ENCODE results near the gene MAP3K12. TPM values are rescaled to one million over a fixed set of nuclear protein-coding genes. Genes with fewer than 3 reads are reported as not detected.

MAP3K12 gene
- total RNA-seq, 2 donors from 2014 or later: 3.2 to 3.8 TPM

DNA sequence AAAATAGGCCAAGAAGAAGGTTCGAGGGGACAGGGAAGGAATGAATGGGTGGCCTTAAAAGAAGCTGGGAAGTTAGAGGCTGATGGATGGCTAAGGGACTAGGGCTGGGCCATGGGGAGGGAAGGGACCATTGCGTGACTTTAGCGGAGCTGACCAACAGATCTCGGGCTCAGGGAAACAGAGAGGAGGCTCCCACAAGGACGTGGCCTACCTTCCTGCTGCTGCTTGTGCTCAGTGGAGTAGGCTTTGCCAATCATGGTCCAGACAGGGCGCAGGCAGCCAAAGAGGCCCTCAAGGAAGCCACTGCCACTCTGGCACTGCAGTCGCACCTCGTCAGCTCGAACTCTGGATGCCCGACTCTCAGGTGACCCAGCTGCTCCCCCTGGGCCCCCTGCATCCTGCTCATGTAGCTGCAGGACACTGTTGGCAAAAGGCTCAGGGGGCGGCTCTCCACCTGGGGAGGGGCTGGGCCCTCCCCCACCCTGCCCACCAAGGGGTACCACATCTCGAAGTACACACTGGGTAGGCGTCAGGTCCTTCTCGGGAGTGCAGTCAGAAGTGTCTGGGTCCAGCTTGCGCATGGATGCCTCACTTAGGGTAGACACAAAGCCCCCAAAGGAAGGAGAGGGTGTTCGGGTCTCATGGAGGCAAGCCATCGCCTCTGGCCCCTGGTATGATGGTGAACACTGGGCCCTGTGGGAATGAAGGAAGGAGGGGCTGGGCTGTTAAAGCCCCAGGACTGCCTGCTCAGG is 12.3 kb downstream of the MAP3K12 start:
- intact Hi-C loops (cut with DNase I): no loop called here
- TF ChIP-seq, protein P1, sequence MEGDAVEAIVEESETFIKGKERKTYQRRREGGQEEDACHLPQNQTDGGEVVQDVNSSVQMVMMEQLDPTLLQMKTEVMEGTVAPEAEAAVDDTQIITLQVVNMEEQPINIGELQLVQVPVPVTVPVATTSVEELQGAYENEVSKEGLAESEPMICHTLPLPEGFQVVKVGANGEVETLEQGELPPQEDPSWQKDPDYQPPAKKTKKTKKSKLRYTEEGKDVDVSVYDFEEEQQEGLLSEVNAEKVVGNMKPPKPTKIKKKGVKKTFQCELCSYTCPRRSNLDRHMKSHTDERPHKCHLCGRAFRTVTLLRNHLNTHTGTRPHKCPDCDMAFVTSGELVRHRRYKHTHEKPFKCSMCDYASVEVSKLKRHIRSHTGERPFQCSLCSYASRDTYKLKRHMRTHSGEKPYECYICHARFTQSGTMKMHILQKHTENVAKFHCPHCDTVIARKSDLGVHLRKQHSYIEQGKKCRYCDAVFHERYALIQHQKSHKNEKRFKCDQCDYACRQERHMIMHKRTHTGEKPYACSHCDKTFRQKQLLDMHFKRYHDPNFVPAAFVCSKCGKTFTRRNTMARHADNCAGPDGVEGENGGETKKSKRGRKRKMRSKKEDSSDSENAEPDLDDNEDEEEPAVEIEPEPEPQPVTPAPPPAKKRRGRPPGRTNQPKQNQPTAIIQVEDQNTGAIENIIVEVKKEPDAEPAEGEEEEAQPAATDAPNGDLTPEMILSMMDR (IDR thresholded peaks at IDR 0.05): no peak
- H3K4me1 ChIP-seq: no peaks in the 10 kb centered on the region
- H3K9ac ChIP-seq (ENCODE audit: low read depth in 2 of 2, low read length in 2 of 2): no peak overlapping the region
- no peak for DNase-seq
- H3K27me3 ChIP-seq: no peaks in the 10 kb centered on the region
- H3K9me3 ChIP-seq: no peaks in the 10 kb centered on the region
- no peak overlapping the region for H3K27ac ChIP-seq
- H3K4me3 ChIP-seq: no peak overlapping the region
- H3K36me3 ChIP-seq: peaks cover 6% of the 10 kb centered on the region

DNA sequence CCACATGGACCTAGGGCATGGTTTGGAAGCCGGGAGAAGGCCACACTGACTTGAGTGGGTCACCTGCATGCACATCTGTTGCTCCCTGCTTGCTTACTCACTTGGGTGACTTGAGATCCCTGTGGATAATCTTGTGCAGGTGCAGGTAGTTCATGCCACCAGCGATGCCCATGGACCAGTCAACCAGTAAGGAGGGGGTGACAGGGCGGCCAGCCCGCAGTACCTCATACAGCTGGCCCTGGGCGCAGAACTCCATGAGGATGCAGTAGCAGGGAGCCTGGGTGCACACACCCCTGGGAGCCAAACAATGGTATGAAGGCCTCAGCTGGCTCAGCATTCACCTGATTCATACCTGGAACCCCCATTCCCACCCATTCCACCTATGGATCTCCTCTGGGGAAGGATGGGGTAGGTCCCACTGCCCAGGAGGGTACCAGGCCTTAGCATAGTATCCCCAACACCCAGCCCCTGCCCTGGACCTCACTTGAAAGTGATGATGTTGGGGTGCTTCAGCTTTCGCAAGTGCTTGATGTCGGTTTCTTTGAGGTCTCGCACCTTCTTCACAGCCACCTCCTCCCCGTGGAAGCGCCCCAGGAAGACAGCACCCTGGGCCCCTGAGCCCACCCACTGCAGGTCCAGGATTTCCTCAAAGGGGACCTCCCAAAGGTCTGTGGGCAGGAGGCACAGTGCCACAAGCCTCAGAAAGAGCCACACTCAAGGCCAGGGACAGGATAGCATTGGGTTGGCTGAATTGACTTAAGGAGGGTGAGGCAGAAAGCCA is 13.1 kb downstream of the MAP3K12 start:
- no peak for DNase-seq
- Histone ChIP-seq H3K36me3 (peaks cover 14% of the 10 kb centered on the region), H3K27me3 (no peaks in the 10 kb centered on the region), H3K4me1 (no peaks in the 10 kb centered on the region), H3K27ac (no peak overlapping the region), H3K9ac (ENCODE audit: low read depth in 2 of 2, low read length in 2 of 2) (no peak overlapping the region), H3K9me3 (no peaks in the 10 kb centered on the region), H3K4me3 (no peak overlapping the region)
- TF ChIP-seq, protein P1 (IDR thresholded peaks at IDR 0.05): no peak
- intact Hi-C loops (cut with DNase I): no loop called here

DNA sequence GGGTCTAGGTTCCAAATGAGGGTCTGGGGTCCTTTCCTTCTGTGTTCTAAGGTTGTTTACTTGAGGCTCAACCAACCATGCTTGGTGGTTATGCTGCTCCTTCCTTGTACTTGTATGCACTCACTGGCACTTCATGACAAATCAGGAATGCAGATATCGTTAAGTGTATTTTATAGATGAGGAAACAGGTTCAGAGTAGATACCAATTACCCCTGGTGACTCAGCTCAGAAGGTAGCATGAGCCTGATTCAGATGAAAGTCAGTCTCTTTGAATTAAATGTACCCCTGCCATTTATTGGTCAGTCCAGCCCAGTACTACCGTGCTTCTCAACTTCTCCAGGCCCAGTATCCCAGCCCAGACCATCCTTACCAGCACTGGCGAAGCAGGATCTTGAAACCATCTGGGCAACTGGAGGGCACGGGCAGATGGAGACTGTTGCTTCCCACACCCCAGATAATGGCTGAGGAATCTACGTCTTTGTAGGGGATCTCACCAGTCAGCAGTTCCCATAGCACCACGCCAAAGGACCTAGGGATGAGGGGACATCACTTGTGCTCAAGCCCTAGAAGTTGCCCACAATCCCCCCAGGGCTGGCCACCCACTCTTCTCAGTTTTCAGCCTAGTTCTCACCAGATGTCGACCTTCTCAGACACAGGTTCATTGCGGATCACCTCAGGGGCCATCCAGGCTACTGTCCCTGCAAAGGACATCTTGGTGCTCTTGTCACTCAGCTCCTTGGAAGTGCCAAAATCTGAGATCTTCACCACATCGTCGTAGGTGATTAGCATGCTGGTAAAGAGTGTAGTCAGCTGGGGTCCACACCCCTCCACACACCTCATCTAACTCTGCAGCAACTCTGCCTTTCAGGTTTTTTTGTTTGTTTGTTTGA is 14.3 kb downstream of the MAP3K12 start:
- intact Hi-C loops (cut with DNase I): no loop called here
- Histone ChIP-seq H3K27me3 (no peaks in the 10 kb centered on the region), H3K36me3 (peaks cover 21% of the 10 kb centered on the region), H3K27ac (peak overlapping the region; percentile 53), H3K9ac (ENCODE audit: low read depth in 2 of 2, low read length in 2 of 2) (no peak overlapping the region), H3K4me1 (no peaks in the 10 kb centered on the region), H3K9me3 (no peaks in the 10 kb centered on the region), H3K4me3 (no peak overlapping the region)
- DNase-seq: no peak
- TF ChIP-seq, protein P1 (IDR thresholded peaks at IDR 0.05): no peak

DNA sequence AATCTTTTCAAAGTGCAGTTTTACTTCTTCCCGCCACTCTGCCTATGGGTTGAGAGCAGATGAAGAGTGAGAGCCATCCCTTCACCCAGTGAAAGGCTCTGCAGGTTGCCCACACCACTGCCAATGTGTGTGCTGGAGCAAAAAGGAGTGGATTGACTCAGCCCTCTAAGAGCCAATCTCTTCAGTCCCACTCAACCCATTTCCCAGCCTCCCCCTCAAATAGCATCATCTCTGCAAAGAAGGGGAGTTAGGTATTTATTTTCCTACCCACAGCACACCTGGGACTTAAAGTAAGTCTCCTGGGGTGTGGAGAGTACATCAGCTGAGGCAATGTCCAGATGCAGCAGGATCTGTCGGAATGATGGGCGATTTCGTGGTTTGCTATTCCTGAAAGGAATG is 15.3 kb downstream of the MAP3K12 start:
- no peak for DNase-seq
- Histone ChIP-seq H3K4me3 (no peak overlapping the region), H3K9ac (ENCODE audit: low read depth in 2 of 2, low read length in 2 of 2) (no peak overlapping the region), H3K9me3 (no peaks in the 10 kb centered on the region), H3K36me3 (peaks cover 23% of the 10 kb centered on the region), H3K4me1 (no peaks in the 10 kb centered on the region), H3K27me3 (no peaks in the 10 kb centered on the region), H3K27ac (peak overlapping the region; percentile 53)
- TF ChIP-seq, protein P1 (IDR thresholded peaks at IDR 0.05): no peak
- intact Hi-C loops (cut with DNase I): no loop called here

All from colonic mucosa (tissue), 4 donors.